ENCODE measurements around the gene MAN1C1.
"Not testable (repeated sequence)": the region's sequence is repeated elsewhere in the genome, so short reads cannot be mapped to it uniquely, and the experiment has no call there.

MAN1C1 gene

DNA sequence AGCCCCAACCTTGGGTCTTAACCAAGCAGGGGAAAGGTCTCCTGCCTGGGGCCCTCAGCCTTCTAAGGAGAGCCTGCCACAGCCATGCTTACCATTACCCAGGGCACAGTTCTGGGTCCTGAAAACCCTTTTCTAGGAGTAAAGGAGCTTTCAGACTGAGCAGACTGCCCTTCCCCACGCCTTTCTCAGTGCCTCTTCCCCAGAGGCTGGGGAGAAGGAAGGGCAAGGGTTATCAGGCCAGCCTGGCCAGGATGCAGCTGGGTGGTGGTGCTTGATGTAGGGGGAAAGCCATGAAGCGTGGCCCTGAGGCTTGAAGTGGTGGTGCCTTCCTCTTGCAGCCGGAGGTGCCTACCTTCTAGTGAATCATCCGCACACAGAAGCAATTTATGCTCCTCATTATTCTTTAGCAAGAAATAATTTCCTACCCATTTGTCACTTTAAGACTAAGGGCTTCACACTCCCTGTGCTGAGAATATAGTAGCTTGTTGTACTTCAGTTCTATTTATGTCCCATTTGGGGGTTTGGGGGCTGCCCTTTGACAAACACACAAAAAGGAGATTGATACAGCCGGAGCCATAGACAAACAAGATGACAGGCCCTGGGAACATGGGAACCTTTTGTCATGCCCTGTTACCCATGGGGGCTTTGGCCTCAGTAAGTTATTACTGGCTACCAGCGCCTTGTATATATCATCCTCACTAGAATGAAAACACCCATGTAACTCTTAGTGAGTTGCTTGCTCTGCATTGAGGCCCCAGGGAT, 40.7 kb downstream of the MAN1C1 start:
- Mint-ChIP-seq H3K9me3 (no peaks in the 10 kb centered on the region), H3K36me3 (peaks cover 46% of the 10 kb centered on the region), H3K27ac (peak overlapping the region; percentile 14), H3K27me3 (peaks cover 22% of the 10 kb centered on the region), H3K4me3 (no peak overlapping the region), H3K4me1 (peaks cover 17% of the 10 kb centered on the region)
- DNase-seq, result no peak
- CTCF ChIA-PET, result no interaction called here

DNA sequence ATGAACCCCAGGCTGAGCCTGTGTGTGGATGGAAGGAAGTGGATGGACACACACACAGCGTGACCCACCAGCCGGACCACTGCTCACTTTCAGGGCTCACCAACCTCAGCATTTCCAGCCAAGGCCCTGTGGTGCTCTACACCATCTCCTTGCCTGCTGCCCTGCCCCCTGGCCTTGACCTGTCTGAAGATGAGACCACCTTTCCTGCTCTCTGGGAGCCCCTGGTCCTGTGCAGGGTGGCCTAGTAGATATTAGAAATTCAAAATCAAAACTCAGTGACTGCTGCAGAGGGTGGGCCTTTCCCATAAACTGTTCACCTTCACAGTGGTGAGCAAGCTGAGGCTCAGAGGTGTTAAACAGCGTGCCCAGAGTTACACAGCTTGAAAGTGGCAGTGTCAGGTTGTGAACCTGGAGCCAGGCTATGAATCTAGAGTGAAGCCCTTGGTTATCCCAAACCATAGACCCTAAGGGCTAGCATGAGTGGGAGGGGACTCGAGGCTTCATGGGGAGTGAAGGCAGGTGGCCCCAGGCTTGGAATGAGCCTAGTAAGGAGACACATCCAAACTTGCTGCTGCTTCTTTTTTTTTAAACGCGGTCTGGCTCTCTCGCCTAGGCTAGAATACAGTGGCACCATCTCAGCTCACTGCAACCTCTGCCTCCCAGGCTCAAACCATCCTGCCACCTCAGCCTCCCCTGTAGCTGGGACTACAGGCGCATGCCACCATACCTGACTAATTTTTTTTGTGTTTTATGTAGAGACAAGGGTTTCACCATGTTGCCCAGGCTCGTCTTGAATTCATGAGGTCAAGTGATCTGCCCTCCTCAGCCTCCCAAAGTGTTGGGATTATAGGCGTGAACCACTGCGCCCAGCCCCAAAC, 41.5 kb downstream of the MAN1C1 start:
- H3K27ac Mint-ChIP-seq, result peak overlapping the region; percentile 14
- H3K36me3 Mint-ChIP-seq, result peaks cover 45% of the 10 kb centered on the region
- H3K9me3 Mint-ChIP-seq, result no peaks in the 10 kb centered on the region
- H3K4me3 Mint-ChIP-seq, result no peak overlapping the region
- no peak for DNase-seq
- peaks cover 24% of the 10 kb centered on the region for H3K27me3 Mint-ChIP-seq
- H3K4me1 Mint-ChIP-seq, result peaks cover 17% of the 10 kb centered on the region
- CTCF ChIA-PET, result no interaction called here

DNA sequence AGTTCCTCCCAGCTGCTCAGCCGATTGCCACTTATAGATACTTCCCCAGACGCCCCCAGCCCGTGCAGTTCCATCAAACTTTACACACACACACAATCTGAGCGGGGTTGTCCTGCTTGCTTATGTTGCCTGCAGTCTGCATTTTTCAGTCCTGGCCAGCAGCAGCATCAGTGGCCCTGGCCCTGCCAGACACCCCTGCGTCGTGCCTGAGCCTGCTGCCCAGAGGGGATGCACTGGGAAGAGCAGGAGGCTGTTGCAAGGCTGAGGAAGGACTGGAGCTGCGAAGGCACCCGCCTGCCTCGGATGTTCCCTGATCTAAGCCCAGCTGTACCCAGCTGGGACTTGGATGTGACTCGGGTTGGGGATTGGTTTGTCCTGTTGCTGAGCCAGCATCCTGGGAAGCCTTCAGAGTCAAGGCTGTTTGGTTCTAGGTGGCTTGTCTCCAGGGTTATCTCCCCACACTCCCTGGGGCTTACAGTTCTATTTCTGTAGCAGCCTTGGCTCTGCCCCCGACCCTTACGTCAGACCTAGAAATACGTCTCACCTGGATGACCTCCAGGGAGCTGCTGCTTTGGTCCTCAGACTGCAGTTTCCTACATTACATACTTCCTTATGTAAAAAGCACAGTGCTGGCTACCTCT, 42.3 kb downstream of the MAN1C1 start:
- no peak for DNase-seq
- Mint-ChIP-seq H3K27ac (no peak overlapping the region), H3K9me3 (no peaks in the 10 kb centered on the region), H3K4me3 (no peak overlapping the region), H3K4me1 (peaks cover 17% of the 10 kb centered on the region), H3K36me3 (peaks cover 38% of the 10 kb centered on the region), H3K27me3 (peaks cover 16% of the 10 kb centered on the region)
- CTCF ChIA-PET, result no interaction called here

DNA sequence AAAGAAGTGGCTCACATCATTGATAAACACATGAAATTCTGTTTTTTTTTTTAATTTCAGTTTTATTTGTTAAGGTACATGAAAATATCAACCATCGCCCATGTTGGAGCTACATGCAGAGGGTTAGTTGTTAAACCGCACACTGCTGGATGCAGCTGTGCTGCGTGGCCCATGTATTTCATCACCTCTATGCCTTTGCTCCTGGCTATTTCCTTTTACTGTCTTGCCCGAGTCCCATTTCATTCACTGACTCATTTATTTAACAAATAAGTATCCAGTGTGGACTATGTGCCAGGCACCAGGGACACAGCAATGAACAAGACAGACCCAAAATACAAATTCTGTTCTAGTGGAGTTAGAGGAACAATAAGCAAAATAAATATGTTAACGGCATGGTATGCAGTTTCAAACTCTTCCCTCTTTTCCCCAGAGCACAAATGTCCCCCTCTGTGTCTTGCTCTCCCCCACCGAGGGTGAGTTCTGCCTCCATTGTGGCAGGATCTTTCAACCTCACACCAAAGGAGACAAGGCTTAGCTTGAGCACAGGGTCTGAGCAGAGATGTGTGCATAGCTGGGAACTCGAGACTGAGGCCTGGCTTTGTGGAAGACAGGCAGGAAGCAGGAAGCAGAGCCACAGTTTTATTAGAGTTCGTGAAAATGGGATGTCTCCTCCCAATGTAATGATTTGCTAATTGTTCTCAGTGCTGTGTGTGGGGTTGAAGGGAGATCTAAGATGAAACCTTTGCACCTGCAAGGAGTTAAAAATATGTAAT, 44.6 kb downstream of the MAN1C1 start:
- peak; percentile 1 for DNase-seq
- H3K27me3 Mint-ChIP-seq, result peaks cover 13% of the 10 kb centered on the region
- H3K27ac Mint-ChIP-seq, result no peak overlapping the region
- CTCF ChIA-PET, result no interaction called here
- peaks cover 31% of the 10 kb centered on the region for H3K36me3 Mint-ChIP-seq
- no peaks in the 10 kb centered on the region for H3K9me3 Mint-ChIP-seq
- peaks cover 22% of the 10 kb centered on the region for H3K4me1 Mint-ChIP-seq
- H3K4me3 Mint-ChIP-seq, result no peak overlapping the region

DNA sequence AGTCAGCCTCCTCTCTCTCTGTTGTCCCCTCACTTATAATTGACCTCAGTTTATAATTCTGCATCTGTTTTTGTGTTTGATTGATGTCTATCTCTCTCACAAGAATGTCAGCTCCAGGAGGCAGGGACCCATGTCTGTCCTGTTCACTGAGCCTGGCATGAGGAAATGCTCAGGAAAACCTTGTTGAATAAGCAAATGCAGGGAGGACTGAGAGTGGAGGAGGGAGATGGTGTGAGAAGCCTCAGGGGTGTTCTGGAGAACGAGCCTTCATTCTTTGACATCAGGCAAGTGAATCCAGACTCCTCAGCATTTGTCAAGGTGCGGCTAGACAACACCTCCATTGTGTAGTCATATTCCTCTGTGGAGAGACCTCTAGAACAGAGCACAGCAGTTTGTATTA, 45.5 kb downstream of the MAN1C1 start:
- peaks cover 25% of the 10 kb centered on the region for H3K4me1 Mint-ChIP-seq
- peaks cover 32% of the 10 kb centered on the region for H3K36me3 Mint-ChIP-seq
- no peaks in the 10 kb centered on the region for H3K9me3 Mint-ChIP-seq
- H3K4me3 Mint-ChIP-seq, result no peak overlapping the region
- no peak overlapping the region for H3K27ac Mint-ChIP-seq
- peaks cover 19% of the 10 kb centered on the region for H3K27me3 Mint-ChIP-seq
- CTCF ChIA-PET, result no interaction called here
- DNase-seq, result peak; percentile 7

DNA sequence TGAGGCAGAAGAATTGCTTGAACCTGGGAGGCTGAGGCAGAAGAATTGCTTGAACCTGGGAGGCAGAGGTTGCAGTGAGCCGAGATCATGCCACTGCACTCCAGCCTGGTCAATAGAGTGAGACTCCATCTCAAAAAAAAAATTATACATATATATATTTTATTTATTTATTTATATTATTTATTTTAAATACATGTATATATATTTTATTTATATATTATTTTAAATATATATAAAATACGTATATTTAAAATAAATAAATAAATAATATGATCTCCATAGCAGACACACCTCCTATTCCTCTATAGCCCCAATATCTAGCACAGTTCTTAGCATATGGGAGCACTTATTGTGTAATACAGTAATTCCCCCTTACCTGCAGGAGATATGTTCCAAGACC, 46.4 kb downstream of the MAN1C1 start:
- H3K4me3 Mint-ChIP-seq, H3K27ac Mint-ChIP-seq, DNase-seq, H3K9me3 Mint-ChIP-seq, CTCF ChIA-PET: not testable (repeated sequence)
- Mint-ChIP-seq H3K36me3 (peaks cover 36% of the 10 kb centered on the region), H3K27me3 (peaks cover 19% of the 10 kb centered on the region), H3K4me1 (peaks cover 27% of the 10 kb centered on the region)

DNA sequence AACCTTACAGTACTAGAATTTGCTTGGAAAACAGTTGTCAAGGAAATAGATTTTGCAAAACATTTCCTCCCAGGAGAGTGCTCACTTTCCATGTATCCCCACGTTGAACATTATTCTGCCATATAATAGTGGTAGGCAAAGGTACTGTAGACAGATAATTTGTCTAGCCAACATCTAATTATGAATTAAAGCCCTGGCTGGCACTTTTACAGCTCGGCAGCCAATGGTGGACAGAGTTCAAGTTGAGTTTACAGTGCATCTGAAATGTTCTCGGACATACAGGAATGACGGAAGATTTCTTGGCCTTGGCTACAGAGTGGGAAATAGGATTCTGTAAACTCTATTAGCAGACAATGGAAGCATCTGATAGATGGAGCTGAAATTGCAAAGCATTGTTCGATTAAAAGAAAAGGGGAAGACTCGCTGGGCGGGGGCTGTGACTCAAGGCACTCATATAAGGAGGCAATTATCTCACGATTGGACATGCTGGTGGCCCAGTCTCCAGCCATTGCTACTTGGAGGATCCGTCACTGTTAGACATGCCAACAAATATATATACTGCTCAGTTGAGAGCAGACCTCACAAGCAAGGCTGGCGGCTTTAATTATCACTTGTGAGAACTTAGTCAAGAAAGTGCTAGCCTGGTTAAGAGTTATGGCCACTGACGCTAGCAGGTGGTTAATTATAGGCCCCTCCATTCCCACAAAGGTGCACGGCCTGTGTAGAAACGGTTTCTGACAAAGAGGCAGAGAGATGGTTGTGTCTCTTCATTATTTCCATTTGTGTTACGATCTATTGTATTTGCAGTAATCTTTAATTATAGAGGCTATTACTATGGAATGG, 48.0 kb downstream of the MAN1C1 start:
- CTCF ChIA-PET, result no interaction called here
- no peak overlapping the region for H3K27ac Mint-ChIP-seq
- H3K36me3 Mint-ChIP-seq, result peaks cover 35% of the 10 kb centered on the region
- H3K4me3 Mint-ChIP-seq, result no peak overlapping the region
- H3K4me1 Mint-ChIP-seq, result peaks cover 37% of the 10 kb centered on the region
- DNase-seq, result no peak
- H3K27me3 Mint-ChIP-seq, result peaks cover 24% of the 10 kb centered on the region
- H3K9me3 Mint-ChIP-seq, result no peaks in the 10 kb centered on the region

DNA sequence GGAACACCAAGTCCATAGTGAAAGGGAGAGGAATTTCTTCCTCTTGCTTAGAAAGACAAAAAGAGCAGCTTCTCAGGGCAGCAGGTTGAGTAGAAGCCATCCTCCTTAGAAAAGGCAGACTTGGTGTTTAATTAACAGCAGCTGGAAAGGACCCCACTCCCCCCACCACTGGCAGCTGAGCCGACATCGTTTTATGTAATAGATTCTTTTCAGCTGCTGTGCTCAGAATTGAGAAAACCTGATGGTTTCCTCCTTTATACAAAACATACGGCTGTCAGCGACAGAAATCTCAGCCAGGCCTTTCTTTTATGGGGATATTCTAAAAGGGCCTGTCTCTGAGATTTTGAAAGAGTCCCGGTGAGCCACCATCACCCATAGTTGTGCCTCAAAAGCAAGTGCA, 49.9 kb downstream of the MAN1C1 start:
- Mint-ChIP-seq H3K4me1 (peaks cover 45% of the 10 kb centered on the region), H3K36me3 (peaks cover 41% of the 10 kb centered on the region), H3K27ac (no peak overlapping the region), H3K9me3 (no peaks in the 10 kb centered on the region), H3K4me3 (no peak overlapping the region), H3K27me3 (peaks cover 38% of the 10 kb centered on the region)
- CTCF ChIA-PET, result interaction anchor here (0.6 to 1.3 kb wide), 2 partner anchors 55 to 419 kb away, joined by 3 read pairs; no protein-coding TSS in a partner anchor
- no peak for DNase-seq

DNA sequence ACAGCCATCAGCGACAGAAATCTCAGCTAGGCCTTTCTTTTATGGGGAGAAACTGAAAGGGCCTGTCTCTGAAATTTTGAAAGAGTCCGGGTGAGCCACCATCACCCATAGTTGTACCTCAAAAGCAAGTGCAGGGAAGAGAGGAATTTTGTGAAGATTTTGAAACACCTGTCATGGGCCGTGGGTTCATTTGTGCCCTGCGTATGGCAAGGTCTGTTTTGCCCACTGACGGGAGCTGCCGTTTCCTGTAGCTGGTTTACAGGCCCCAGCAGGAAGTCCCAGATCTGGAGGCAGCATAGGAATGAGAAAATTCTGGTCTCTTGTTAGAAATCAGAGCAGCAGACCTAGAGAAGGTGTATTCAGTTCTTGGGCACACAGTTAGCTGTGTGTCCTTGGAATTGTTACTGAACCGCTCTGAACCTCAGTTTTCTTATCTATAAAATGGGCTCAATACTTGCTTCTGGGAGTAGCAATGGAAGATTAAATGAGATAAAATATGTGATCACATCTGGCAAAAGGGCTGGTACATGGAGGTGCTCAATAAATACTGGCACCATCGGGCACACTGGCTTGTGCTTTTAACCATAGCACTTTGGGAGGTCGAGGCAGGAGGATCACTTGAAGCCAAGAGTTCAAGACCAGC, 52.5 kb downstream of the MAN1C1 start:
- Mint-ChIP-seq H3K27ac (peak overlapping the region; percentile 46), H3K4me1 (peaks cover 67% of the 10 kb centered on the region), H3K27me3 (peaks cover 59% of the 10 kb centered on the region), H3K36me3 (peaks cover 59% of the 10 kb centered on the region), H3K4me3 (no peak overlapping the region), H3K9me3 (peaks cover 3% of the 10 kb centered on the region)
- CTCF ChIA-PET, result interaction anchor here (1.4 to 2.1 kb wide), 2 partner anchors 50 to 60 kb away, joined by 3 to 4 read pairs; no protein-coding TSS in a partner anchor
- peak; percentile 29 for DNase-seq

DNA sequence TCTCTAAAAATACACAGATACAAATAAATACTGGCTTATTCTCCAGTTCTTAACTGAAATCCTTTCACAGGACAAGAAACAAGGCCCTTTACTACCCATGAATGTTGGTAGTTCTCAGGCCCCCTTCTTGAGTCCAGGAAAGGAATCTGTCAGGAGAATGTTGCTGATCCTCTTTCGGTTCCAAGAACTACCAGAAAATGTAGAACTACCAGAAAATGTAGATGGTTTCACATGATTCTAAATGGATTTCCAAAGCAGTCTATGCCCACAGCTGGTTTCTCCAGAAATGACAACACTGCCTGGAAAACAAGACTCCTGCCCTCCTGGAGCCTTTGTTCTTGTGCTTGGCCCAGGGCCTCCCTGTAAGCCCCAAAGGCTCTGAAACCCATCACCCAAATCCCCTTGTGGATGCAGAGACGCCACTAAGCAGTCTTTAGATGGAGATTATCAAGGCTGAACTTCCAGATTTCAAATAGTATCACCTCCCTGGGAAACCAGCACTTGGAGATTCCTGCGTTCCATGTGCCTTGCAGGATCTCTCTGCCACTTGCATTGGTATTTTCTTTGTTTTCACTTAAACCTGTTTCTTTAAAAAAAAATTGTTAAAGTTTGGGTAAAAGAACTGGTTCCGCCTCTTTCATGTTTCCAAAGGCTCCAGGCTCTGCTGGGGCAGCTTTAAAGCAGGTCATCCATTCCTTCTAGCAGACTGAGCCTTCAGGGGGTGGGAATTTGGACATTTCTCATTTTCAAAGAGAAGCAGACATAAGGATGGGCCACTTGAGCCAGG, 53.4 kb downstream of the MAN1C1 start:
- H3K36me3 Mint-ChIP-seq, result peaks cover 66% of the 10 kb centered on the region
- H3K27ac Mint-ChIP-seq, result no peak overlapping the region
- no peak for DNase-seq
- H3K4me3 Mint-ChIP-seq, result no peak overlapping the region
- peaks cover 62% of the 10 kb centered on the region for H3K27me3 Mint-ChIP-seq
- H3K4me1 Mint-ChIP-seq, result peaks cover 76% of the 10 kb centered on the region
- CTCF ChIA-PET, result interaction anchor here (1.4 kb wide), 1 partner anchor 61 kb away, joined by 3 read pairs; no protein-coding TSS in a partner anchor
- H3K9me3 Mint-ChIP-seq, result peaks cover 3% of the 10 kb centered on the region

DNA sequence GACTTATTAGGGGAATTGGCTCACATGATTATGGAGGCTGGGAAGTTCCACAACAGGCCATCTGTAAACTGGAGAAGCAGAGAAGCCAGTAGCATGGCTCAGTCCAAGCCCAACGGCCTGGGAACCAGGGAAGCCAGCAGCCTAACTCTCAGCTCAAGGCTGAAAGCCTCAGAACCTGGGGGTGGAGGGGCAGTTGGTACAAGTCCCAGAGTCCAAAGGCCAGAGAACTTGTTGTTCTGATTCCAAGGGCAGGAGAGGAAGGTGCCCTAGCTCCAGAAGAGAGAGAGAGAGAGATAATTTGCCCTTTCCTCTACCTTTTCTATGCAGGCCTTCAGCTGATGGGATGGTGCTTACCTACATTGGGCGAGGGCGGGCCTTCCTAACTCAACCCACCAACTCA, 55.3 kb downstream of the MAN1C1 start:
- Mint-ChIP-seq H3K36me3 (peaks cover 52% of the 10 kb centered on the region), H3K27me3 (peaks cover 52% of the 10 kb centered on the region), H3K27ac (no peak overlapping the region), H3K4me3 (no peak overlapping the region), H3K4me1 (peaks cover 80% of the 10 kb centered on the region), H3K9me3 (peaks cover 3% of the 10 kb centered on the region)
- CTCF ChIA-PET, result interaction anchor here (1.8 kb wide), 1 partner anchor 63 kb away, joined by 3 read pairs; no protein-coding TSS in a partner anchor
- DNase-seq, result no peak

DNA sequence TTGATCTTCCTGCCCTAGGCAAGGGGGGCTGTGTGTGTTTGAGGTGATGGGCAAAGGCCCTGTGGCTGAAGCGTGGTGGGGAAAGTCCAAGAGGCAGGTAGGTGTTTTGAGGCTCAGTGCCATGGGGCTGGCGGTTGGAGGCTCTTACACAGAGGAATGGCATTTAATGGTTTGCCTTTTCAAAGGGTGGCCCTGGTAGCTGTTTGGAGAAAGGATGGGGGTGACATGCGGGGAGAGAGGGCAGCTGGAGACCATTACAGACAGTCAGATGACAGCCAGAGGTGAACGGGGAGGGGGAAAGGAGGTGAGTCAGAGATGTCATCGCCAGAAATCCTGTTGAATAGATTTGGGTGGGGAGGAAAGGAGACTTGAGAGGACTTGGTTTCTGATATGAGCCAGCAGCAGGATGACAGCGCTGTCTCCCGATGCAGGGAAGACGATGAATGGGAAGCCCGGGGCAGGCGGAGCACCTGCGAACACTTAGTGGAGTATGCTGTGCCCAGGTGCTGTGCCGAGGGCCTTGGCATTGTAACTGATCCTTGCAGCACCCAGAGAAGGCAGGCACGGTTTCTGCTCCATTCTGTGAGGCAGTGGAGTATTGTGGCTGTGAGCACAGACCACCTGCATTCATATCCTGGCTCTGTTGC, 56.3 kb downstream of the MAN1C1 start:
- Mint-ChIP-seq H3K4me1 (peaks cover 83% of the 10 kb centered on the region), H3K27me3 (peaks cover 56% of the 10 kb centered on the region), H3K27ac (no peak overlapping the region), H3K9me3 (peaks cover 3% of the 10 kb centered on the region), H3K4me3 (no peak overlapping the region), H3K36me3 (peaks cover 46% of the 10 kb centered on the region)
- no peak for DNase-seq
- CTCF ChIA-PET, result interaction anchor here (1.8 kb wide), 1 partner anchor 64 kb away, joined by 3 read pairs; no protein-coding TSS in a partner anchor

Data from activated naive CD4-positive, alpha-beta T cell treated with anti-CD3 and anti-CD28 coated beads, Interleukin-2, amount 10 ng/mL, durations not matched to agents 7 days and 5 days (primary cell).